GM12873 (cell line): ENCODE results near the gene PMPCA.

Experiments
- TF ChIP-seq, protein P1 (sequence below): IDR thresholded peaks from 2 replicates; pipeline ENCODE4 v1.5.1; 2012; ENCODE audit warnings: low read depth, mild to moderate bottlenecking, moderate library complexity, low read length, control low read depth; ENCODE audit not compliant: insufficient read depth; ENCODE audit errors: missing control alignments

The PMPCA gene

DNA sequence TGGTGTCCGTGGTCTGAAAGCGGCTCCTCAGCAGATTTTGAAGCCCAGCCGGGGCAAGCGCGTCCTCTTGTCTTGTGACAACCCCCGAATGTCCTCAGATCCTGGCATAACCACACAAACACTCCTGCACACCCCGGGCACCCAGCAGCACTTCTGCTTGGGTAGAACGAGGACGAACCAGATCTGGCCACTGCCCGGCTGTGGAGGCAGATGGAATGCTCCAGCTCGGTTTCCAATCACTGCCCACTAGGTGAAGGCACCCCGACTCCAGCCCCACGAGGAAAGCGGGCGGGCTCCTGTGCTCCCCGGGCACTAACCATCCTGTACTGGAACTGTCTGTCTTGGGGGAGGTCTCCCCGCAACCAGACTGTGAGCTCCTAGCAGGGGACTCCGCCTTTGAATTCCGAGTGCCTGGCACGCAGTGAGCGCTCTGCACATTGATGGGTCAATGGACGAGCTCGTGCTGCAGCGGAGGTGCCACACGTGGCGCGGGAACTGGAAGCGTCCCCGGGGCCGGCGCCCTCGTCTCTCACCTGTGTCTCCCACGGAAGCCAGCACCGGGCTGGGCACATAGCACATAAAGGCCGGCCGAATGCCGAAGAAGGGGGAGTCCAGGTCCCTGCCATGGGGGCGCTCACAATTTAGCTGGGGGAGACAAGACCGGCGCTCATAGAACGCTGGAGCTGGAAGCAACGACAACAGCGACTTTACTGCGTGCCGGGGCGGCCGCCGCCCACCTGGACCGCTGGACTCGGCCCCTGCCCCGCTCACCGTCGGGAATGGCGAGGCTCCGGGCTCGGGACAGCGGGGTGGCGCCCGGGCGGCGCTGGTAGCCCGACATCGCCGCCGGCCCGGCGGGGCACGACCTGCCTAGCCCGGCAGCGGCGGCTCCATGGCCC lies 652 bp upstream of the PMPCA start:
- TF ChIP-seq, protein P1, sequence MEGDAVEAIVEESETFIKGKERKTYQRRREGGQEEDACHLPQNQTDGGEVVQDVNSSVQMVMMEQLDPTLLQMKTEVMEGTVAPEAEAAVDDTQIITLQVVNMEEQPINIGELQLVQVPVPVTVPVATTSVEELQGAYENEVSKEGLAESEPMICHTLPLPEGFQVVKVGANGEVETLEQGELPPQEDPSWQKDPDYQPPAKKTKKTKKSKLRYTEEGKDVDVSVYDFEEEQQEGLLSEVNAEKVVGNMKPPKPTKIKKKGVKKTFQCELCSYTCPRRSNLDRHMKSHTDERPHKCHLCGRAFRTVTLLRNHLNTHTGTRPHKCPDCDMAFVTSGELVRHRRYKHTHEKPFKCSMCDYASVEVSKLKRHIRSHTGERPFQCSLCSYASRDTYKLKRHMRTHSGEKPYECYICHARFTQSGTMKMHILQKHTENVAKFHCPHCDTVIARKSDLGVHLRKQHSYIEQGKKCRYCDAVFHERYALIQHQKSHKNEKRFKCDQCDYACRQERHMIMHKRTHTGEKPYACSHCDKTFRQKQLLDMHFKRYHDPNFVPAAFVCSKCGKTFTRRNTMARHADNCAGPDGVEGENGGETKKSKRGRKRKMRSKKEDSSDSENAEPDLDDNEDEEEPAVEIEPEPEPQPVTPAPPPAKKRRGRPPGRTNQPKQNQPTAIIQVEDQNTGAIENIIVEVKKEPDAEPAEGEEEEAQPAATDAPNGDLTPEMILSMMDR: peak; percentile 6

GRCh38 chr9:136411378-136411777 lies 920 bp downstream of the PMPCA start:
- TF ChIP-seq, protein P1: no peak

GRCh38 chr9:136412962-136413361 lies 2.5 kb downstream of the PMPCA start:
- TF ChIP-seq, protein P1: no peak

DNA sequence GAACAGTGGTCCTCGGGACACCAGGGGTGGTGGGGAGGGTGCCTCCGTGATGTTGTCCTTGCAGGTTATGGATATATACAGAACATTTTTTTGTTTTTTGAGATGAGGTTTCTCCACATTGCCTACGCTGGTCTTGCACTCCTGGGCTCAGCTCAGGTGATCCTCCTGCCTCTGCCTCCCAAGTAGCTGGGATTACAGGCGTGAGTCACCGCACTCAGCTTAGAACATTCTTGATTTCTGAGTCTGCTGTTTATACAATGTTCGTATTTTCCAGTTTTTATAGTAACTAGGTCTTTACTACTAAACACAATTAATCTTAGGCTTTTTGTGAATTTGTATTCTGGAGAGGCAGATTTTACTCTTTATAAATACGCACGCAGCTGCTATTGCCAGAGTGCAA lies 6.0 kb downstream of the PMPCA start:
- TF ChIP-seq, protein P1: no peak

- TF ChIP-seq, protein P1: no peak
Measured at GRCh38 chr9:136416914-136417313, 6.5 kb downstream of the PMPCA start.

DNA sequence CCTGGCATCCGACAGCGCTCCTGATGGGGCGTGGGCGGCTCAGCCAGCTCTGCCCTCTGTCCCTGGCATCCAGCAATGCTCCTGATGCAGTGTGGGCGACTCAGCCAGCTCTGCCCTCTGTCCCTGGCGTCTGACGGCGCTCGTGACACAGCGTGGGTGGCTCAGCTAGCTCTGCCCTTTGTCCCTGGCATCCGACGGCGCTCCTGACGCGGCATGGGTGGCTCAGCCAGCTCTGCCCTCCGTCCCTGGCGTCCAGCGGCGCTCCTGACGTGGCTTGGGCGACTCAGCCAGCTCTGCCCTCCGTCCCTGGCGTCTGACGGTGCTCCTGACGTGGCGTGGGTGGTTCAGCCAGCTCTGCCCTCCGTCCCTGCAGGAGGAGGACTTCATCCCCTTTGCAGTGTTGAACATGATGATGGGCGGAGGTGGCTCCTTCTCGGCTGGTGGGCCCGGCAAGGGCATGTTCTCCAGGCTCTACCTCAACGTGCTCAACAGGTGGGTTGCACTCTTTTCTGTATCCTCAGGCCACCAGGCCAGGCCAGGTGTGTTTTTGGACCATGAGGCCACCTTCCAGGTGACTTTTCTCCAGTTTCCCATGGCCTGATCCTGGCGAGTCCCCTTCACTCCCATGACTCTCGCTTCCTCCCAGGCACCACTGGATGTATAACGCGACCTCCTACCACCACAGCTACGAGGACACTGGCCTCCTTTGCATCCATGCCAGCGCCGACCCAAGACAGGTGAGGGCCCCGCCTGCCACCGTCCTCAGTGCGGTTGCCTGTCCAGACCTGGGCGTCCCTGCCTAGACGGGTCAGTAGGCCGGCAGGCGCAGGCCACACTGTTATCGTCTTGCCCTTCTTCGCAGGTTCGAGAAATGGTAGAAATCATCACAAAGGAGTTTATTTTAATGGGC lies 8.0 kb downstream of the PMPCA start:
- TF ChIP-seq, protein P1: no peak

- TF ChIP-seq, protein P1: no peak
Measured at GRCh38 chr9:136419092-136419420, 8.6 kb downstream of the PMPCA start.
